OCI-LY3 (cell line): Measurements from ENCODE around the gene BIVM.

ENCODE experiments used
- H2AFZ ChIP-seq: fragments of 200-600, 300-600 bp; shearing (Covaris generic); 2 replicates; pipeline ENCODE4 v1.6.0; 2014; ENCODE audit warnings: antibody characterized with exemption, low read depth, low read length
- H3K27ac ChIP-seq: fragments of 200-600, 300-600 bp; sonication (generic); 2 replicates; pipeline ENCODE4 v1.5.1; 2014; ENCODE audit warnings: mild to moderate bottlenecking, low read length, moderate library complexity, mixed read lengths
- H3K27me3 ChIP-seq: fragments of 200-600, 300-600 bp; sonication (generic); 2 replicates; pipeline ENCODE4 v1.6.1; 2014; ENCODE audit warnings: low read depth, low read length, mixed read lengths
- H3K36me3 ChIP-seq: fragments of 200-600, 300-600 bp; sonication (generic); replicated peaks from 2 replicates; pipeline ENCODE3; 2014; ENCODE audit warnings: low read depth, low read length, mixed read lengths
- H3K4me1 ChIP-seq: fragments of 300-600, 200-600 bp; sonication (generic); 2 replicates; pipeline ENCODE4 v1.6.1; 2014; ENCODE audit warnings: low read length, mixed read lengths
- H3K4me2 ChIP-seq: fragments of 200-600, 300-600 bp; sonication (generic); 2 replicates; pipeline ENCODE4 v1.6.1; 2014; ENCODE audit warnings: low read length, mixed read lengths
- H3K4me3 ChIP-seq: fragments of 300-600, 200-600 bp; sonication (generic); 2 replicates; pipeline ENCODE4 v1.5.1; 2014; ENCODE audit warnings: antibody characterized with exemption, mild to moderate bottlenecking, low read length, moderate library complexity
- H3K79me2 ChIP-seq: fragments of 300-600, 200-600 bp; shearing (Covaris generic); 2 replicates; pipeline ENCODE4 v1.6.1; 2014; ENCODE audit warnings: mild to moderate bottlenecking, low read length, mixed read lengths
- H3K9ac ChIP-seq: fragments of 300-600, 200-600 bp; shearing (Covaris generic); 2 replicates; pipeline ENCODE4 v1.6.0; 2014; ENCODE audit warnings: mild to moderate bottlenecking, low read length, moderate library complexity
- H3K9me3 ChIP-seq: fragments of 200-600, 300-600 bp; shearing (Covaris generic); 2 replicates; pipeline ENCODE4 v1.6.1; 2014; ENCODE audit warnings: low read length, mixed read lengths; ENCODE audit not compliant: insufficient read depth
- H4K20me1 ChIP-seq: fragments of 200-600, 300-600 bp; sonication (generic); 2 replicates; pipeline ENCODE4 v1.6.1; 2016; ENCODE audit warnings: low read length, mixed read lengths; ENCODE audit not compliant: insufficient read depth
- EZH2phosphoT487 ChIP-seq: fragments of 200-600 bp; shearing (Covaris generic); IDR thresholded peaks from 2 replicates; pipeline ENCODE4 v1.6.1; 2018; ENCODE audit warnings: antibody characterized with exemption, mixed run types, low read depth
- TF ChIP-seq, protein P1 (sequence below): fragments of 200-600, 300-600 bp; sonication (generic); IDR thresholded peaks from 2 replicates; pipeline ENCODE4 v1.5.1; 2014; ENCODE audit warnings: antibody characterized with exemption, low read length, low read depth

Gene BIVM

DNA sequence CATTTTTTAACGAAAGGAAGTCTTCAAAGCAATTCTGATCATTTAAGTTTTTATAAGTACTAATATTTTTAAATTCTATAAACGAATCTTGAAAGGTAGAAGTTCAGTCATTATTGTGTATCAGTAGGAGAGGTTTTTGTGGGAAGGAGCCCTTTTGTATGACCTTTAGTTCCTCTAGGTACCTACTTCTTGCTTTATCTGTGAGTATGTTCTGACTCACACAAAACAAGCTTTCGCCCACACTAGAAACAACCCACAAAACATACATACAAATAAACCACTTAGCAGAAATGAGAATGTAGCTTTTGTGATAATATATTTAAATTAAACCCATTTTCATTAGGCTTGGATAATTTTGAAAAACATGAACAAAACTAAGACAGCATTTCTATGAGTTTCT is 74.7 kb downstream of the BIVM start:
- Histone ChIP-seq H3K9ac (no peak overlapping the region), H3K36me3 (peaks cover 76% of the 10 kb centered on the region), H3K79me2 (peaks cover 6% of the 10 kb centered on the region), H4K20me1 (peaks cover 8% of the 10 kb centered on the region; the same call in 1 of the 2 replicates), H3K4me1 (no peaks in the 10 kb centered on the region), H3K9me3 (no peaks in the 10 kb centered on the region), H3K4me3 (no peak overlapping the region), H3K4me2 (no peak overlapping the region), H3K27ac (no peak overlapping the region), H3K27me3 (no peaks in the 10 kb centered on the region), H2AFZ (no peak overlapping the region)
- TF ChIP-seq EZH2phosphoT487, result no peak
- TF ChIP-seq, protein P1, sequence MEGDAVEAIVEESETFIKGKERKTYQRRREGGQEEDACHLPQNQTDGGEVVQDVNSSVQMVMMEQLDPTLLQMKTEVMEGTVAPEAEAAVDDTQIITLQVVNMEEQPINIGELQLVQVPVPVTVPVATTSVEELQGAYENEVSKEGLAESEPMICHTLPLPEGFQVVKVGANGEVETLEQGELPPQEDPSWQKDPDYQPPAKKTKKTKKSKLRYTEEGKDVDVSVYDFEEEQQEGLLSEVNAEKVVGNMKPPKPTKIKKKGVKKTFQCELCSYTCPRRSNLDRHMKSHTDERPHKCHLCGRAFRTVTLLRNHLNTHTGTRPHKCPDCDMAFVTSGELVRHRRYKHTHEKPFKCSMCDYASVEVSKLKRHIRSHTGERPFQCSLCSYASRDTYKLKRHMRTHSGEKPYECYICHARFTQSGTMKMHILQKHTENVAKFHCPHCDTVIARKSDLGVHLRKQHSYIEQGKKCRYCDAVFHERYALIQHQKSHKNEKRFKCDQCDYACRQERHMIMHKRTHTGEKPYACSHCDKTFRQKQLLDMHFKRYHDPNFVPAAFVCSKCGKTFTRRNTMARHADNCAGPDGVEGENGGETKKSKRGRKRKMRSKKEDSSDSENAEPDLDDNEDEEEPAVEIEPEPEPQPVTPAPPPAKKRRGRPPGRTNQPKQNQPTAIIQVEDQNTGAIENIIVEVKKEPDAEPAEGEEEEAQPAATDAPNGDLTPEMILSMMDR, result no peak

DNA sequence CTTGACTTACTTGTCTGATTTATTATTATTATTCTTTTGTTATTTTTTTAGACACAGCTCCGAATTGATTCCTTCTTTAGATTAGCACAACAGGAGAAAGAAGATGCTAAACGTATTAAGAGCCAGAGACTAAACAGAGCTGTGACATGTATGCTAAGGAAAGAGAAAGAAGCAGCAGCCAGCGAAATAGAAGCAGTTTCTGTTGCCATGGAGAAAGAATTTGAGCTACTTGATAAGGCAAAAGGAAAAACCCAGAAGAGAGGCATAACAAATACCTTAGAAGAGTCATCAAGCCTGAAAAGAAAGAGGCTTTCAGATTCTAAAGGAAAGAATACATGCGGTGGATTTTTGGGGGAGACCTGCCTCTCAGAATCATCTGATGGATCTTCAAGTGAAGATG is 76.3 kb downstream of the BIVM start:
- H3K4me1 ChIP-seq, result no peaks in the 10 kb centered on the region
- no peak overlapping the region for H3K9ac ChIP-seq
- H3K36me3 ChIP-seq, result peaks cover 67% of the 10 kb centered on the region
- no peak overlapping the region for H2AFZ ChIP-seq
- no peaks in the 10 kb centered on the region for H3K27me3 ChIP-seq
- H3K79me2 ChIP-seq, result peaks cover 6% of the 10 kb centered on the region
- no peak overlapping the region for H3K27ac ChIP-seq
- H3K4me2 ChIP-seq, result no peak overlapping the region
- H3K4me3 ChIP-seq, result no peak overlapping the region
- TF ChIP-seq, protein P1, result no peak
- no peak for TF ChIP-seq EZH2phosphoT487
- peaks cover 6% of the 10 kb centered on the region; the same call in 1 of the 2 replicates for H4K20me1 ChIP-seq
- H3K9me3 ChIP-seq, result no peaks in the 10 kb centered on the region

DNA sequence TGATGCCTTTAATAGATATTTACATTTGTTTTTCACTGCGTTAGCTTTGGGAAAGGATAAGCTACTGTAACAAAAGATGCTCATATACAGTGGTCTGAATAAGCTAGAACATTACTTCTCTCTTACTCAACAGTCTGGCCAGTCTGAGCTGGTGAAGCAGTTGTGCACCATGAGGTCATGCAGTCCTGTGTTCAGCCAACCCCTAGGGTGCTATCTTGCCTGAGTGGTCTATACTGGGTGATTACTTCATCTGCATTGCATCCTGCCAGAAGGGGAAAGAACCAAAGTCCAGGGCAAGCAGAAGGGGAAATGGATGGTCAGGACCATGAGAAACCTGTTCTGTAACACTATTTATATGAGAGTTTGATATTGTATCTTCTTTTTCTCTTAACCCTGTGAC is 78.4 kb downstream of the BIVM start:
- no peak overlapping the region for H2AFZ ChIP-seq
- TF ChIP-seq, protein P1, result no peak
- no peak for TF ChIP-seq EZH2phosphoT487
- H3K36me3 ChIP-seq, result peaks cover 55% of the 10 kb centered on the region
- no peaks in the 10 kb centered on the region for H3K4me1 ChIP-seq
- no peaks in the 10 kb centered on the region for H3K27me3 ChIP-seq
- H3K9ac ChIP-seq, result no peak overlapping the region
- H3K4me2 ChIP-seq, result no peak overlapping the region
- H3K27ac ChIP-seq, result no peak overlapping the region
- H3K79me2 ChIP-seq, result no peaks in the 10 kb centered on the region
- no peaks in the 10 kb centered on the region for H3K9me3 ChIP-seq
- H3K4me3 ChIP-seq, result no peak overlapping the region
- H4K20me1 ChIP-seq, result no peaks in the 10 kb centered on the region

DNA sequence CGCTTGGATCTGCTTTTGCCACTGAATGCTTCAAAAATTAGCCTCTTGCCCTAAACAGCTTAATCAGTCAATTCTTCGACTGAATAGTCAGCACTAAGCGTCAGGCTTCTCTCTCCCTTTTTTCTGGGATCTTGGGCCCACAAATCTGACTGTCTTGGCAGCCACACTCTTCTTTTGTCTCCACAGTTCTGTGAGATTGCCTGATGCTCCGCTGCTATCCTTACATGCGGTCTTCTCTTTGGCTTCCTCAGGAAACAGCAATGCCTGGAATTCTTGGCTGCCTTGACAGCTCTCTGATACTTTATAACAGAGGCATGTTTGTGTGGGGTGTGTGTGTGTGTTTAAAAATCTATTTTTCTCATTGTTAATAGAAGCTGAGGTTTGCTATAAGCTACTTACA is 79.6 kb downstream of the BIVM start:
- Histone ChIP-seq H3K4me2 (no peak overlapping the region), H3K9ac (no peak overlapping the region), H3K4me3 (no peak overlapping the region), H4K20me1 (no peaks in the 10 kb centered on the region), H3K27ac (no peak overlapping the region), H3K9me3 (no peaks in the 10 kb centered on the region), H2AFZ (no peak overlapping the region), H3K79me2 (no peaks in the 10 kb centered on the region), H3K27me3 (no peaks in the 10 kb centered on the region), H3K4me1 (no peaks in the 10 kb centered on the region), H3K36me3 (peaks cover 45% of the 10 kb centered on the region)
- TF ChIP-seq, protein P1, result no peak
- no peak for TF ChIP-seq EZH2phosphoT487
